NCI-H510A treated with DMSO at 0.1 percent for 48 hours (cell line): ENCODE measurements around the gene TSPOAP1.

Experiments used
- DNase-seq: peaks from one replicate; lab custom pipeline; 2025; lab: John Stamatoyannopoulos, UW

The TSPOAP1 gene

DNA sequence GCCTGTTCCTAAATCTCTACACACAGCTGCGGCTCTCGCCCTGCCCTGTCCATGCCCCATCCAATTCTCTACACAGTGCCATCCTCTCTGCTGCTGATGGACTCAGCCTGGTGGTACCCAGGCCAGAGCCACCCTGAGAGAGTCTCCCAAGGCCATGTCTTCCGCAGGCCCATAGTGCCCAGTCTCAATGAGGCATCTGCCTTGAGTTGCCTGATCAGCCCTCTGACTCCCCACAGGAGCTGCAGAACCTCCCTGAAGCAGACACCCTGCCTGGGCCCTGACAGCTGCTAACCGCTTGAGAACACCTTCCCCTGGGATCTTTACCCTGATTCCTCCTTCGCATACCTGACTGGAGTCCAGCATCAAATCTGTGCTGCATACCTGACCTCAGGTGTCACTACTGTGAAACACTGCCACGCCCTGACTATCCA, 13.3 kb downstream of the TSPOAP1 start:
- no peak for DNase-seq

DNA sequence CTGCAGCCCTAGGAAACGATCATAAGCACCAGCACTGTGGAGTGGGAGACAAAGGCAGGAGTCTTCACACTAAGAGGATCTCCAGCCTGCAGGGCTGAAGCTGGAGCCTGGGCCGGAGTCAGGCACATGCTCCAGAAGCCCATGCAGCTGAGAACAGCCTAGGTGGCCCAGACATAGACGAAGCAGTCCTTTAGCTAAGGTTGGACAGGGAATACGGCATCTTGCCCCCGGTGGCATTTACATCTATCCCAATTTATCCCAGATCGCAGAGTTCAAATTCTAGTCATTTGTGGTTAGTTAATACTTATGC, 13.9 kb downstream of the TSPOAP1 start:
- DNase-seq: no peak

DNA sequence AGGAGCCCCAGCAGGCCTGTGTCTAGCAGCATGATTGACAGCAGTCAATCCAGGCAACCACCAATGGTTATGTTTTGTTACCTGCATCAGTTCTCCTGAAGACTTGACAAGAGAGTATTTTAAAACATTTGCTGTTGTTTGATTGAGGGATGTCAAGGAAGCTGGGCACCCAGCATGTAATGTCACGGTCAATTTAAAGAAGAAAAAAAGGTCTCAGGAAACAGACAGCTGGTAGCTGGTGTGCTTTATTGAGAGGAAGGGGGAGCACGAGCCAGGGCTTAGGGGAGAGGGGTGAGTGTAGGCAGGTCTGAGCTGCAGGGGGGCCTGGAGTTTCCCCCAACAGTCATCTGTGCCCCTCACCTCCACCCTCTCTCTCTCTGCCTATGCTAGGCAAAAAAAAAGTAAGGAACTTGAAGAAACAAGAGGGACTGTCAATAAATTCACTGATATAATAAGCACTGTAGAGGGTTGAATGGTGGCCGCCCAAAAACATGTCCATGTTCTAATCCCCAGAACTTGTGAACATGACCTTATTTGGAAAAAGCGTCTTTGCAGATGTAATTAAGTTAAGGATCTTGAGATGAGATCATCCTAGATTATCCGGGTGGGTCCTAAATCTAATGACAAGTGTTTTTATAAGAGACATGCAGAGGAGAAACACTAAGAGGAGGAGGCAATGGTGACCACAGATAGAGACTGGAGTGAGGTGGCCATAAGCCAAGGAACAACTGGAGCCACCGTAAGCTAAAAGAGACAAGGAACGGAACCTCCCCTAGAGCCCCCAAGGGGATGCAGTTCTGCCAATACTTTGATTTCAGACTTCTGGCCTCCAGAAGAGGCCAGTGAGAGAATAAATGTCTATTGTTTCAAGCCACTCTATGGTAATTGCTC, 14.5 kb downstream of the TSPOAP1 start:
- peak; percentile 25 for DNase-seq

GRCh38 chr17:58312829-58313228, 15.8 kb downstream of the TSPOAP1 start:
- DNase-seq: no peak

GRCh38 chr17:58312021-58312630, 16.5 kb downstream of the TSPOAP1 start:
- no peak for DNase-seq

DNA sequence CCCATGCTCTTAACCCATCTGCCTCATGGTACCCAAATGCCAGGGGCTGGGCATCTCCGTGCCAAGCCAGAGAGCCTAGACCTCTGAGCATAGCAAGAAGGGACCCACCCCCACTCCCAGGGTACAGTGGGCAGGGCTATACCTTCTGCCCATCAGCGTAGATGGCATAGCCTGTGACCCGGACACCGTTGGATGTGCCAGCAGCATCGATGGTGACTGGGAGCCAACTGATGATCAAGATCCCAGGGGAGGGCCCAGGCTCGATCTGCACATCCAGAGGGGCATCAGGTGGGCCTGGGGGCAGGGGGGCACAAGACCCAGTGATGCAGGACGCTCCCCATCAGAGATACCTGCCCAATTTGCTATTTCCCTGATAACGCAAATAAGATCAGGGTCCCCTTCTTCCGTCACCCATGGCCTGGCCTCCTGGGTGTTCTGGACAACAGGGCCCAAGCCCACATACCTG, 17.1 kb downstream of the TSPOAP1 start:
- no peak for DNase-seq

- no peak for DNase-seq
These were observed 17.8 kb downstream of the TSPOAP1 start for GRCh38 chr17:58310511-58311428.

GRCh38 chr17:58309918-58310259, 18.7 kb downstream of the TSPOAP1 start:
- no peak for DNase-seq

- no peak for DNase-seq
These were observed 19.3 kb downstream of the TSPOAP1 start for GRCh38 chr17:58308985-58309917.

- no peak for DNase-seq
These were observed 20.2 kb downstream of the TSPOAP1 start for GRCh38 chr17:58308173-58308984.

DNA sequence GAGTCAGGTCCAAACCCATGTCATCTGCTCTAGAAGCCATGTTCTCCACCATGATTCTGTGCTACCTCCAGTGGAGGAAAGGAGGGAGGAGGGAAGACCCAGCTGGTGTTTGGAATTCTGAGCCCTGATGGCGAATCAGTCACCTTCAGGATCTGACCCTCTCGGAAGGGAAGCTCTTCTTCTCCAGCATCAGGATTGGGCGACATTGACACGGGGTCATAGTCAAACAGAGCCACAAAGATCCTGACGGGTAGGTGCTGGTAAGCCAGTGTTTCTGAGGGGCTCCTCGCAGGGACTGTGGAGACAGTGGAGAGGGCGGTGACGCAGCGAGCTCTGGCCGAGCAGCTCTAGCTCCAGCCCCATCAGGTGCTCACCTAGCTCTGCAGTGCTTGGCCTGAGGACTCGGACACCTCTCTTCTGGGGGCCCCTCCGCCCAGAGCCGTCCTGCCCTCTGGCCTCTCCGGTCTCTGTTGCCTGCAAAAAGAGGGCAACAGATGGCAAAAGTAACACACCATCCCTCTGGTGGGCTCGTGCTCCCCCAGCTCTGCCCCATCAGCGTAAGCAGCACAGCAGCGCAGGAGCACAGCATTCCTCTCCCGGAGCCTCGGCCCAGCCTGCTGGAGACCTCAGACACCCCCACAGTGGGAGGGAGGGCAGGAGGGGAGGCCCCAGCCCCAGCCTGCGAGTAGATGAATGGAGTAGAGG, 21.0 kb downstream of the TSPOAP1 start:
- DNase-seq: no peak

- DNase-seq: no peak
These were observed 22.3 kb downstream of the TSPOAP1 start for GRCh38 chr17:58306131-58306951.

- no peak for DNase-seq
These were observed 23.0 kb downstream of the TSPOAP1 start for GRCh38 chr17:58305626-58306025.

DNA sequence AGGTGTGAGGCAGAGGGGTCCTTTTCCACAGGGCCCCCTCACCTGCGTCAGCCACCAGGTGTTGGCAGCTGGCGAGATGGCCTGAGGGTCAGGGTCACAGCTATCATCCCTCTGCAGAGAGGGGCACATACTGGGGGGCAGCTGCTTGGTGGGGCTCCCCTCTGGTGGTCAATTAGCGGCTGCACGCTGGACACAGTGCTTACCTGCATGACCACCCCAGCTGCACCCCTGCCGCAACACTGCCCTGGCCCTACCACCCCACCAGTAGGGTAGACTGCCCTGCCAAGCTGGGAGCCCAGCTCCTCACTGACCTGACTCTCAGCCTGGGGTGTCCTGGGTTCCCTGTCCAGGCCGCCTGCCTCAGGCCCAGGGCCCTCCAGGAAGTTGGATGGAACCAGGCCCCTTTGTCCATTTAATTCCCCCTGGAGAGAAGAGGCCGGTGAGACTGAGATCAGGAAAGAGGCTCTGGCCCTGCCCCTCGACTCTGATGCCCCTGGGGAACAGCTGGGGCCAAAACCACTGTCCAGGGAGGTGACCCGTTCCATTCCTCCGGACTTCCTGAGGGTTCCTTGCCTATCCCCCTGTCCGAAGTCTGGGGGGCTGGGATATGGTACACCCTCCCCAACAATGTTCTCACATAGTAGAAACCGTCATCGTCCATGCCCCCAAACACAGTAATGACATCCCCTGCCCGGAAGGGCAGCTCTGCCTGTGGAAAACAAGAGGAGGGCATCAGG, 23.7 kb downstream of the TSPOAP1 start:
- no peak for DNase-seq

GRCh38 chr17:58303971-58304749, 24.4 kb downstream of the TSPOAP1 start:
- peak; percentile 35 for DNase-seq

DNA sequence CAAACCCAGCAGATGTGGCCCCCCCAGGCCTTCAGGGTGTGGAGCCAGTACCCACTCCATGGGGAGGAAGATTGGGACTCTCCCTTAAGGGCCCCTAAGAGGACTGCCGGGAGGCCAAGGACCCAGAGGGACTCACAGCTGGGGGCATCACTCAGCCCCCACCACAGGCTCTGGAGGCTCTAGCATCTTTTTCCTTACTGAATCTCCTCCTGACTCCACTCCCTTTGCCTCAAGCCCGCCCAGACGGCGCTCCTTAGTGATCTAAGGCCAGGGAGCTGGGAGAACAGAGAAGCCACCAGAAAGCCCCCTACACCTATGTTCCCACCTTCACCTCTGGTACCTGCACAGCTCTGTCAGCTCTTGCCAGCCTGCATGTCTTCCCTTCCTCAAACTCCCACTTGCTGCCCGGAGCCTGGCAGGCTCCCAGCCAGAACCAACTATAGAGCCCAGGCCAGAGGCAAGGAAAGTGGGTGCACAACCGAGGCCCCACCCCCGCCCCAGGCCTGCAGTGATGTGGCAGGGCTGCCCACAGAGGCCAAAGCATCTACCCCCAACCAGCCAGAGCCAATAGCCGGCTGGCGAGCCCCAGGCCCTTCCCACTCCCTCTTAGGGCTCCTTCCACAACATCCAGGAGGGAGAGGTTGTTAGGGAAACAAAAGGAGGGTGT, 25.5 kb downstream of the TSPOAP1 start:
- DNase-seq: no peak
